Lung (tissue), 12 donors: ENCODE measurements around the gene ADAMTS17. TPM values are rescaled to one million over a fixed set of nuclear protein-coding genes. Genes with fewer than 3 reads are reported as not detected.

Experiments used
- ATAC-seq: fragments of 200-7000 bp; cut with Tn5 transposase; one replicate; pipeline ENCODE4 v1.9.1; 2020; ENCODE audit warnings: moderate number of reproducible peaks; ENCODE audit not compliant: insufficient read depth, low FRiP score
- DNase-seq, 3 donors: peaks; one replicate each; pipeline ENCODE4 v3.0.0-alpha.2; 2013 to 2017
- H3K27ac ChIP-seq, 2 donors: one replicate each; pipeline ENCODE4 v1.5.1; 2013; ENCODE audit warnings: mild to moderate bottlenecking in 2 of 2, moderate library complexity in 2 of 2, control low read depth in 1 of 2, inconsistent platforms in 1 of 2, low read depth in 1 of 2, low read length in 1 of 2
- H3K27me3 ChIP-seq, 3 donors: one replicate each; pipeline ENCODE4 v1.5.1; 2013; ENCODE audit warnings: low read length in 2 of 3; ENCODE audit not compliant: control insufficient read depth in 3 of 3, insufficient read depth in 3 of 3
- H3K36me3 ChIP-seq, 4 donors: one replicate each; pipeline ENCODE4 v1.5.1; 2013; ENCODE audit warnings: low read length in 4 of 4, mild to moderate bottlenecking in 1 of 4, moderate library complexity in 1 of 4; ENCODE audit not compliant: control insufficient read depth in 4 of 4, insufficient read depth in 4 of 4
- H3K4me1 ChIP-seq, 5 donors: one replicate each; pipeline ENCODE4 v1.5.1; 2013; ENCODE audit warnings: low read length in 5 of 5, mild to moderate bottlenecking in 2 of 5, moderate library complexity in 1 of 5; ENCODE audit not compliant: control insufficient read depth in 5 of 5, insufficient read depth in 5 of 5
- H3K4me3 ChIP-seq: one replicate; pipeline ENCODE4 v1.5.1; 2013; ENCODE audit warnings: mild to moderate bottlenecking, control low read depth, moderate library complexity
- H3K9ac ChIP-seq, 2 donors: one replicate each; pipeline ENCODE4 v1.5.1; 2013; ENCODE audit warnings: low read length in 2 of 2, control low read depth in 1 of 2; ENCODE audit not compliant: insufficient read depth in 1 of 2
- H3K9me3 ChIP-seq, 4 donors: one replicate each; pipeline ENCODE4 v1.5.1; 2013; ENCODE audit warnings: low read length in 3 of 4, mild to moderate bottlenecking in 1 of 4, moderate library complexity in 1 of 4; ENCODE audit not compliant: control insufficient read depth in 4 of 4, insufficient read depth in 3 of 4
- CTCF ChIP-seq: IDR thresholded peaks from 2 replicates; pipeline ENCODE4 v1.5.1; 2012; ENCODE audit warnings: mild to moderate bottlenecking; ENCODE audit errors: control extremely low read depth, extremely low read depth
- WGBS, 2 donors: extraction: QIAGEN DNeasy Blood & Tissue Kit; methylation state at CpG; one replicate each; pipeline ENCODE4 v1.1.7; 2013; 5-methylcytosine and 5-hydroxymethylcytosine counted together
- polyA plus RNA-seq, 2 donors: library from polyadenylated mRNA; stranded (reverse); fragments of 200-250 nt; gene quantifications; one replicate each; pipeline ENCODE4 v1.2.1, GENCODE V29; 2013
- total RNA-seq, 2 donors: library from RNA; depleted of rRNA in 1 of 2; stranded (reverse); fragments of >200 nt in 1 of 2; gene quantifications; one replicate each; pipeline ENCODE4 v1.2.1, GENCODE V29; 2014 to 2021
- donor health status: control.
- donor health status: control.
- donor health status: Bipolar disorder and iron deficiency.
- donor health status: healthy.
- donor health status: DM: yes; HTN: yes; CAD: no.

Gene ADAMTS17
- total and polyA plus RNA-seq, 4 donors, result 0.47 to 6.6 (median 2.2) TPM

DNA sequence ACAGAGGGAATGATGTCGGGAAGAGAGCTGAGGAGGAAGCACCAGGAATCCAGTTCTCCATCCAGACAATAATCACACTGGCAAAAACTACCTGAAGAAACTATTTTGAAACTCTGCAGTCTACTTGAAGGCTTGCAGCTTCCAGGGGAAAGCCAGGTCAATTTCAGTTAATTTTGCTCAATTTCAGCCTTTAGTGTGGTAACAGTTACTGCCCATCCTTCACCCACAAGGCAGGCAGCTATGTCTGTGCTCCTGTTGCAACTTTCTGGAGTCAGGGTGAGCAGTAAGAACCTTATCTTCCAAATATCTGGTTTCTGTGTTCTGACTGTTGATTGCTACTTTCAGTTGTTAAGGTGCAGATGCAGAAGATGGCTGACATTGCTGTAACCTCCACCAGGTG is 221.7 kb downstream of the ADAMTS17 start:
- H3K4me1 ChIP-seq, result peaks cover 0 to 13% (median 1%) of the 10 kb centered on the region in 5 donors
- DNase-seq (no peak), ATAC-seq (no peak)
- H3K9ac ChIP-seq, result no peak overlapping the region
- 88 to 96% methylated on average over 1 of the region's 1 CpG for WGBS, 2 donors
- H3K9me3 ChIP-seq, result peaks cover 0 to 17% (median 2%) of the 10 kb centered on the region in 4 donors
- no peak overlapping the region for H3K4me3 ChIP-seq
- TF ChIP-seq CTCF, result no peak
- no peak overlapping the region for H3K27ac ChIP-seq
- no peaks in the 10 kb centered on the region for H3K36me3 ChIP-seq
- no peaks in the 10 kb centered on the region for H3K27me3 ChIP-seq

GRCh38 chr15:100118546-100118945 is 223.2 kb downstream of the ADAMTS17 start:
- no peak overlapping the region for H3K4me3 ChIP-seq
- no peak for TF ChIP-seq CTCF
- H3K9ac ChIP-seq, result no peak overlapping the region
- WGBS, 2 donors, result 86 to 91% methylated on average over 9 of the region's 9 CpGs
- ATAC-seq, result no peak
- peaks cover 0 to 26% (median 13%) of the 10 kb centered on the region in 5 donors for H3K4me1 ChIP-seq
- DNase-seq, result no peak
- H3K36me3 ChIP-seq, result no peaks in the 10 kb centered on the region
- no peaks in the 10 kb centered on the region for H3K27me3 ChIP-seq
- H3K9me3 ChIP-seq, result peaks cover 0 to 17% (median 2%) of the 10 kb centered on the region in 4 donors
- H3K27ac ChIP-seq, result no peak overlapping the region

DNA sequence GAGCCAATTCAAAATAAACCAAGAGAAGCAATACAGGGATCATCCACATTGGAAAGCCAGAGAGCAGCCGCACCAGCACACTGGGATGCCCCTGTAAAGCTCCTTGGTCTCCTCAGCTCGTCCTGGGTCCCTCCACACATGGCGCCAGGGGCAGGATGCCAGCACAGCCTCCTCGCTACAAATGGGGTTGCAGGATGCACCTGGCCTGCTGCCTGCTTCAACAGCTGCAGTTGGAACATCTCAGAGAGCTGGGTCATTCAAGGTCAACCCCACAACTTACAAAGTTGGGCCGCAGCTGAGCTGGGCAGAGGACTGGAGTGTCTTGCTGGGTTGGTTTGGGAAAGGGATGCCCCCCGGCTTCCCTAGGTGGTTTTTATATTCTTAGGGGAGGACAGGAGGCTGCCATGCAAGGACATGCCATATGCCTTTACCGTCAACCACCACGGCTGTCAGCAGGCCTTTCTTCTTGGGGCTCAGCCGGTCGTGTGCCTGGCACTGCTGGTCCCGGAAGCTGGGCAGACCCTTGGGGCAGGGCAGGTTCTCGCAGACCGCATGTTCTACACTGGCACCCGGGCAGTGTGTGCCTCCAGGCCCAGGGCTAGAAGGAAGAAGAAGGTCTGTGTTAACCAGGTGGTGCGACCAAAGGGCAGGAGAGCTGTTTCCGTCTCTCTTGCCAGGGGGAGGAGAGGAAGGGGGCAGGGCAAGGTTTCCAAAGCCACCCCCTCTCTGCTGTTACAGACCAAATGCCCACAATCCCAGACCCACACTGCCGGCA is 225.2 kb downstream of the ADAMTS17 start:
- Histone ChIP-seq H3K9me3 (peaks cover 0 to 8% (median under 1%) of the 10 kb centered on the region in 4 donors), H3K27ac (no peak overlapping the region), H3K4me3 (no peak overlapping the region), H3K27me3 (no peaks in the 10 kb centered on the region), H3K36me3 (no peaks in the 10 kb centered on the region), H3K9ac (no peak overlapping the region), H3K4me1 (peaks cover 9 to 39% (median 16%) of the 10 kb centered on the region in 5 donors)
- WGBS, 2 donors, result 86 to 89% methylated on average over 17 of the region's 17 CpGs
- ATAC-seq (no peak), DNase-seq (peak; percentile 43 to 62 (median 52))
- TF ChIP-seq CTCF, result no peak
